ENCODE results near the gene FUZ. TPM values are rescaled to one million over a fixed set of nuclear protein-coding genes. Genes with fewer than 3 reads are reported as not detected.
A peak's percentile ranks its signal among the peaks of the same experiment; 100 is the strongest.

The FUZ gene
- total and polyA plus RNA-seq, 2 of the 4 experiments (the other 2 are of a cell fraction): 12.1 to 14.3 TPM

- no peak for TF ChIP-seq ELK1 (IDR thresholded peaks at IDR 0.05; ENCODE audit: borderline replicate concordance, low read depth, low read length)
- TF ChIP-seq BHLHE40 (IDR thresholded peaks at IDR 0.05; ENCODE audit: low read depth, low read length): no peak
- TF ChIP-seq NFE2L2 (IDR thresholded peaks at IDR 0.05; ENCODE audit: low read depth, low read length): no peak
Observed at GRCh38 chr19:49861107-49861506, 48.0 kb upstream of the FUZ start (continued).

- Histone ChIP-seq H2AK9ac (replicated peaks; ENCODE audit: low read depth, low read length, poor library complexity) (peak overlapping the region; percentile 19), H3K9me3 (ENCODE audit: control insufficient read depth, insufficient read depth, low read length) (no peaks in the 10 kb centered on the region), H2AFZ (replicated peaks; ENCODE audit: low read length, poor library complexity) (no peak overlapping the region), H3K27me3 (ENCODE audit: control insufficient read depth, insufficient read depth, low read length) (no peaks in the 10 kb centered on the region), H3K4me3 (ENCODE audit: insufficient read depth, low read depth, low read length) (no peak overlapping the region), H2BK5ac (ENCODE audit: low read depth, low read length, poor library complexity, severe bottlenecking) (no peak overlapping the region), H3K23ac (ENCODE audit: low read depth, low read length) (no peak overlapping the region), H3K9me1 (ENCODE audit: insufficient read depth, low read length) (peaks cover 7% of the 10 kb centered on the region), H2BK15ac (ENCODE audit: low read depth, low read length) (no peak overlapping the region), H2BK20ac (ENCODE audit: low read depth, low read length) (no peak overlapping the region), H3K4me2 (ENCODE audit: low read depth, low read length) (no peak overlapping the region), H4K8ac (ENCODE audit: low read depth in 2 of 2, low read length in 2 of 2) (peak overlapping the region in 1 of 2 experiments; percentile 4; a peak in 1 of 4 replicates), H4K5ac (ENCODE audit: low read depth, low read length) (no peak overlapping the region), H3K18ac (ENCODE audit: low read depth, low read length) (no peak overlapping the region), H3K4me1 (ENCODE audit: control insufficient read depth, insufficient read depth, low read length) (peaks cover 11% of the 10 kb centered on the region), H3K9ac (ENCODE audit: low read depth, low read length) (no peak overlapping the region), H3K36me3 (ENCODE audit: control insufficient read depth, insufficient read depth, low read length) (peaks cover 80% of the 10 kb centered on the region), H4K91ac (ENCODE audit: insufficient read depth, low read depth, low read length) (no peak overlapping the region), H3K79me1 (ENCODE audit: low read depth in 1 of 2, low read length in 2 of 2) (peaks cover 16 to 75% of the 10 kb centered on the region in 2 experiments), H4K20me1 (ENCODE audit: insufficient read depth, low read length) (peaks cover 57% of the 10 kb centered on the region), H2AK5ac (ENCODE audit: low read depth, low read length) (peak overlapping the region; percentile 31; the same call in 1 of the 2 replicates), H3K4ac (ENCODE audit: low read depth, low read length) (no peak overlapping the region), H2BK120ac (ENCODE audit: low read depth, low read length) (no peak overlapping the region), H3K14ac (replicated peaks; ENCODE audit: low read depth, low read length) (no peak overlapping the region), H3K56ac (ENCODE audit: extremely low read depth, insufficient read depth, low read length) (no peak overlapping the region), H3K27ac (ENCODE audit: insufficient read depth, low read length) (no peak overlapping the region)
- dilution Hi-C loops (cut with HindIII; ENCODE audit: low sequenced_read_pairs, unreplicated experiment) (no loop called here), in situ Hi-C loops (cut with MboI; ENCODE audit: low sequenced_read_pairs) (no loop called here), intact Hi-C loops (cut with micrococcal nuclease) (no loop called here)
- 78% methylated on average over 9 of the region's 17 CpGs; no CpG with 5 or more reads in 1 of the 2 experiments for WGBS, 2 experiments (ENCODE audit: extremely low coverage in 2 of 2, insufficient read length in 1 of 2)
- DNase-seq (no peak), ATAC-seq (ENCODE audit: low read depth) (no peak)
- no TSS peak for BruUV-seq (replicated peaks)
- ChIA-PET CTCF (no interaction called here), POLR2A (ENCODE audit: unreplicated experiment) (interaction anchor here (0.5 kb wide), 1 partner anchor 390 kb away, joined by 3 read pairs; no protein-coding TSS in a partner anchor)
- no peak for TF ChIP-seq MAZ (IDR thresholded peaks at IDR 0.05; ENCODE audit: borderline replicate concordance, low read depth, low read length)
- no peak for TF ChIP-seq POLR2A (IDR thresholded peaks at IDR 0.05; ENCODE audit: low read depth, low read length)
- TF ChIP-seq SMC3 (IDR thresholded peaks at IDR 0.05; ENCODE audit: low read depth, low read length): no peak
- no peak for TF ChIP-seq NFE2L2 (IDR thresholded peaks at IDR 0.05; ENCODE audit: low read depth, low read length)
- no peak for TF ChIP-seq ELK1 (IDR thresholded peaks at IDR 0.05; ENCODE audit: borderline replicate concordance, low read depth, low read length)
Observed at GRCh38 chr19:49860336-49861102, 47.4 kb upstream of the FUZ start.

All from IMR-90 (cell line).